GM18517 (cell line): Measurements from ENCODE around the gene ZNF654.
"Not testable (repeated sequence)": the region's sequence is repeated elsewhere in the genome, so short reads cannot be mapped to it uniquely, and the experiment has no call there.

ENCODE experiments used
- ATAC-seq: cut with Tn5 transposase; IDR thresholded peaks from one replicate; pipeline ENCODE4 v1.9.1; 2021; ENCODE audit warnings: mild to moderate bottlenecking, moderate library complexity; ENCODE audit not compliant: unreplicated experiment

The ZNF654 gene

DNA sequence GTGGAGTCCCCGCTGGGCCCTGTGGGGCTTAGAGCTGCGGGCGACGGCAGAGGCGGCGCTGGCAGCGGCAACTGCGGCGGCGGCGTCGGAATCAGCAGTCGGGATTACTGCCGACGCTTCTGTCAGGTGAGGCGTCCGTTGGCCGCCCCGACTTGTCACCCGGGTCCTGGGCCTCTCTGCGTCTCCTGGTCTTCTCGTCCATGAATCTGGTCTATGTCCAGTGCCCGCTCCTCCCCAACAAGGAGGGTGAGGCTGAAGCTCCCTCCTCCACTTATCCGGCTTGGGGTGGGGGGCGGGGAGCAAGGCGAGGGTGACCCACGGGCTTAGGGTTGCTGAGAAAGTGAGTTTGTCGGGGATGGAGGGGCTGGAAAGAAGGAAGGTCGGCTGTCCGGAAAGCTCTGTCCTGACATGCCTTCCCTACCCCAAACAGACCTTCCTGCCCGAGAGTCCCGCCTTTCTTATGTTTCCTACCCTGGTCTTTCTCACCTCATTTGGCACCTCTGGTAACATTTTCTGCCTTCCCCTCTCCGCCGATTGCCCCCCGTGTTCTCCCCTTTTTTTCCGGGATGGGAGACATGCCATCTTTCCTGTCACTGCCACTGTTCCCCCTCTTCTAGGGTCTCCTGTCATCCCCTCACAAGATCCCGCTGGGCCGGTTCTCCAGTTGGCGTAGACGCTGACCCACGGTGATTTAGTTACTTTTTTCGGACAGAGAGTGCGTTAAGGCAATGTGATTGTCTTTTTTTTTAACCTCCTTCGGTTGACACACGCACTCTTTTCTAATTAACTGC, 520 bp downstream of the ZNF654 start:
- peak; percentile 17 for ATAC-seq

DNA sequence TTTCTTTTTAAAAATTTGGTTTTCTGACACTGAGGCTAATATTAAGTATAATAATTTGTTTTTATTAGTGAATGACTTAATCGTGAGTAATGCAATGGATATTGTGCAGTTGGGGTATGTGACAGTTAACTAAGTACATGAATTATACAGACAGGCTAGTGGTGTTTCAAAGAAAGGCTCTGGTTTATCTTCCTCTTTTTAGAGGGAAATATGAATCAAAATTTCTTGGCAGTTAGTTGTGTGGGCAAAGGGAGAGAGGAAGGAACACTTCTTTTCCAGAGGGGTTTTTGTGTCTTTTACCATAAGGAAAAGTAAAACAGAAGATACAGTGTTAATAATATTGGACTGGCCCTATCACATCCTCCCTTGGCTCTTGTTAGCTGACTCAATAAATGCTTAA, 2.7 kb downstream of the ZNF654 start:
- no peak for ATAC-seq

GRCh38 chr3:88075072-88075471, 16.0 kb downstream of the ZNF654 start:
- no peak for ATAC-seq

DNA sequence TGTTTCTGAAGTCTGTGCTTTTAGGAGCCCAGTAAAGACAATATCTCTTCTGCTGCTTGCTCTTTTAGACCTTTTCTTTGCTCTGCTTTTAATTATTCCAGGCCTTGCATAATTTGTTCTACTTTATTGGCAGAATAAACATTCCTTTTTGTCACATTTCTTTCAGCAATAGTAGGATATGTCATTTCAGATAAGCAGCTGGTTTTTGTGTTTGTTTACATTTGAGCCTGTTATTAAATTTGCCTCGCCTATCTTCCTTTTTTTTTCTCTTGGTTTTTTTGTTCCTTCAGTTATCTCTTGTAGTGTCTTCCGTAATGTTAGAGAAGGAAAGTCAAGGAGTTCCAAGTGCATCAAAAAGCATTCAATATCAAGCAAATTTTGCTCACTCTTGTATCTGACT, 16.4 kb downstream of the ZNF654 start:
- no peak for ATAC-seq

GRCh38 chr3:88076712-88077111, 17.7 kb downstream of the ZNF654 start:
- no peak for ATAC-seq

DNA sequence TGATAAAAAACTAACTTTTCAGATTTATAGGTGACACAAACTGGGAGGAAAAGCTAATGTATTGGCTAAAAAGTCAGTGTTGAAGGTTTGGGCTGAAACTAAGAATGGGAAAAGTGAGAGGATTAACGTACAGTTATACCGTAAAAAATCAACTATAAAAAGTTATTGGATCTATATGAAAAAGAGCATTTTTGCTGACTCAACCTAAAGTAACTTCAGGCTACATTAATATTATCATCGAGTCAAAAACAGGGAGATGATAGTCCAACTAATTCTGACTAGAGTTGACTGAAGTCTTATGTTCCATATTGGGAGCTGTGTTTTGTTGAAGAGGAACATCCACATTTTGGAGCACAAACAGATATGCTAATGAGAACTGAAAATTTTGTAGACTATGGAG, 19.9 kb downstream of the ZNF654 start:
- no peak for ATAC-seq

DNA sequence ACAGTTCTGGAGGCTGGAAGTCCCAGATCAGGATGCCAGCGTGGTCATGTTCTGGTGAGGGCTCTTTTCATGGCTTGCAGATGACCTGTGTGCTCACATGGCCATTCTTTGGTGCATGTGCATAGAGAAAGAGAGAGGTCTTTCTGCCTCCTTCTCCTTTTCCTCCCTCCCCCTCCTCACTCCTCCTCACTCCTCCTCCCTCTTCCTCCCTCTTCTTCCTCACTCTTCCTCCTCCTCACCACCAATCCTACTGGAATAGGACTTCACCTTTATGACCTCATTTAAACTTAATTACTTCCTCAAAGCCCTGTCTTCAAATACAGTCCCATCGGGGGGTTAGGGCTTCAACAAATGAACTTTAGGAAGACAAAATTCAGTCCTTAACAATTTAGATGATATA, 23.8 kb downstream of the ZNF654 start:
- ATAC-seq, result no peak

DNA sequence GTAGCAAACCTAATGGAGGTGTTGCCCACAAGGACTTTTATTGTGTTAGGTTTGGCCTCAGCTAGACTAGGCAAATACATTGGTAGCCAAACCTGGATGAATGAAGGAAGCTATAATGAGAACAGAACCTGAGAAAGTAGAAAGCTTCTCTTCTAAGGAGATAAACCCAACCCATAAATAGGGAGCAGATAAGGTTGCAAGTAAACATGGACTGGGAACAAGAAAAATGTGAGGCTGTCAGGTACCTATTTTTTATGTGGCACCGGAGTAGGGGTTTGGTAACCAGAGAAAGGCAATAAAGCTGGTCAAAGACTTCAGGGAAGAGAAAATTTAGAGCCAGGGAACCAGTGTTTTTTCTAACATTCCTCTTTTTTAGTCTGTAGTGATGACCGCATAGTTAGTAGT, 25.0 kb downstream of the ZNF654 start:
- ATAC-seq, result no peak

- no peak for ATAC-seq
Observed at GRCh38 chr3:88090681-88091080, 31.6 kb downstream of the ZNF654 start.

- ATAC-seq, result no peak
Observed at GRCh38 chr3:88092270-88092669, 33.2 kb downstream of the ZNF654 start.

- no peak for ATAC-seq
Observed at GRCh38 chr3:88093266-88093665, 34.2 kb downstream of the ZNF654 start.

DNA sequence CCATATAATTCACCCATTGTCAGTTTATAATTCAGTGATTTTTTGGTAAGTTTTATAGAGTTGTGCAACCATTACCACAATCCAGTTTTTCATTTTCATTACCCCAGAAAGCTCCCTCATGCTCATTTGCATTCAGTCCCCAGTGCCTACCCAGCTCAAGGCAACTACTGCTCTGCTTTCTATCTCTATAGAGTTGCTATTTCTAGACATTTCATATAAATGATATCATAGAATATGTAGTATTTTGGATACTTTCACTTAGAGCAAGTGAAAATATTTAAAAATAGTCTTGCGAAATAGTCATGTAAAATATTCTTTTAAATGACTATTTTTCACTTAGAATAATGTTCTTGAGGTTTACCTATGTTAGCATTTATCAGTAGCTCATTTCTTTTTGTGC, 42.1 kb downstream of the ZNF654 start:
- peak; percentile 83 for ATAC-seq

- no peak for ATAC-seq
Observed at GRCh38 chr3:88105325-88105724, 46.3 kb downstream of the ZNF654 start.

DNA sequence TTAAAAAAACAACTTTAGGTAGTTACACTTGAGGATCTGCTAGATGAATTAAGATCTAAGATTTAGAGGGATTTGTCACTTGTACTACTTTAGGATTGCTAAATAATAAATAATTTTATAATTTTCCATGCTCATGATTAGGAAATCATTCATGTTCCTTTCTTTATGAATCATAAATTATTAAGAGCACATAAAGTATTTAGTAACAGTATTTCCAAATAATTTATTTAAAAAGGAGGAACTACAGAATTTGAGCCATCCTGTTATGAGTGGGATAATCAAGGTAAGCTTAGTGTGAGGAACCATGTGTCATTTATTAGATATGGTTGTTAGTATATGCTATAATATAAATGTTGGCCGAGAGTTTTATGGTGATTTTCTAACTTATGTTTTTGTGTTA, 53.2 kb downstream of the ZNF654 start:
- ATAC-seq, result no peak

DNA sequence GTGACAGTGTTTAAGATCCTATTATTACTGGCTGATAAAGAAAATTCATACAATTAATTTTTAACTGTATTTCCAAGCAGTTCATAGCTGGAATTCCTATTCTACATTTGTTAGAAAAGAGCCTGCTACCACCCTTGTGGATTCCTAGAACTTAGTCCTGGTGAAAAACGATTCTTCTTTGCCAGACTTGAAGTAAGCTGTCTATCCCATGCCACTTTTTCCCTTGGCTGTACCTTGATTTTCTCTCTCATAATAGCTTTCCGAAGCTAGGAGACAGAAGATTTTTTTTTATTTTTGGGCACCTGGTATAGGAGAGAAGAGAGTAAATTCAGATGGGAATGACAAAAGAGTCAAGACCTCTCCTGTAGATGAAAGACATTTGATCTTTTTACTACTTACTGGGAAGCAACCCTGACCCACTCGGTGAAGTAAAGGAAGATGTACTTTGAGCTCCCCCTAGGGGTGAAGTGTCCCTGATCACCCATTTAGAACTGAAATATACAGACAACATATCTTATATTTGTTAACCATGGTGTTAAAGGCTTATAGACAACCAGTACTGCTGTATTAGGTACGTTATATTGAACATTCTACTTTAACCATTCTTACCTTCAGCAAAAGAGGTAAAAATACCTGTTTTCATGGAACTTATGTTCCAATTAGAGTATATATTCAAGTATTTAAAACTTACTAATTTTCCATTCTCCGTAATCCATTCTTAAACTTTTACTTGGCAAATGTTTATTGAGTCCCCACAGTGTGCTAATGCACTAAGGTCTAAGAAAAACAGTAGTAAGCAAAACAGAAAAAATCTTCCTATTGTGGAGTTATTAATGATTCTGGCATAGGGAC, 54.5 kb downstream of the ZNF654 start:
- peak; percentile 95 for ATAC-seq

DNA sequence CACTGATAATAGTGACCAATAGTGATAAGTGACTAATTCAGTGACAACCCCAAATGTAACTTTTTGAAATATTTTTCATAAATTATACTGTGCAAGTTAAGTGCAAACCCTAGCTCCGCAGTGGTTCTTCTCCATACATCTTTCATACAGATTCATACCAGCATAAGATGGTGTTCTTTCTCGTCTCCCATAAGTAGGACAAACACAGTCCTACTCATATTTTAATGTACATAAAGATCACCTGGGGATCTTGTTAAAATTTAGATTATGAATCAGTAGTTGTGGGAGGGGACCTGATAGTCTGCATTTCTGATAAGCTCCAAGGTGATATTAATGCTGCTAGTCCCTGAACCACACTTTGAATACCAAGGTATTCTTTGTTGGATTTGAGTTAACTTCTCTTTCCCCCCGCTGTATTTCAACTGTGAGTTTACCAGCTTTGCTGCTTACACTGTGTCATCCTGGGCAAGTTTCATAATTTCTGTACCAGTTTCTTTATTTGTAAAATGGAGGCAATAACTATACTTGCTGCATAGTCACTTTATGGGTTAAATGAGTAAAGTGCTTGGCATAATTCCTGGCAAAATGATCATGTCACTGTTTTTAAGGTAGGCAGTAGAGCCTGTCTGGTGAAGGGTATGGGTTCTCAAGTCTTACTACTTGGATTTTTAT, 56.0 kb downstream of the ZNF654 start:
- no peak for ATAC-seq

DNA sequence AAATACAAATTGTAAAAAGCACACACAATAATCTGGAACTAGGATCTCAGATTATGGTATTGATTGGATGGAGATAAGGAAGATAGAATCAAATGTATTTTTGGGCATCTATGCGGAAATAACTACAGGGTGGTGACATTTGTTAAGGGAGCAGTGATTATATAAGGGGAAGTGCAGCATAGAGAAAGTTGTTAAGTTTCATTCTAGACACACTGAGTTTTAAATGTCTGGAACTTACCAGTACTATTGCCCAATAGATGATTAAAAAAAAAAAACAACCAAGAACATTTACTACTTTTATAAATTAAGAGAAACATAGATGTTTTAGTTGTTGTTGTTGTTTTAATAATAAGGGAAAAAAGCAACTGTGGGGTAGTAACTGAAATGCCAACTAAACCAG, 58.6 kb downstream of the ZNF654 start:
- no peak for ATAC-seq

DNA sequence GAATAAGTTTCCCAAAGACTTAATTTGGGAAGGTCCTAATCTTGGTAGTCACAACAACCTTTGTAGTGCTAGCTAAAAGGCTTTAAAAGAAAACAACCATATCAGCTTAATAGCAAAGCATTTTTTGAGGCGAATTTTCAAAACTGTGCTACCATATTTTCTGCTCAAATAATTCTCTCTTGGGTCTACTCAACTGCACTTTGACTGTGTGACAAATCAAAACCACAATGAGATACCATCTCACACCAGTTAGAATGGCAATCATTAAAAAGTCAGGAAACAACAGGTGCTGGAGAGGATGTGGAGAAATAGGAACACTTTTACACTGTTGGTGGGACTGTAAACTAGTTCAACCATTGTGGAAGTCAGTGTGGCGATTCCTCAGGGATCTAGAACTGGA, 59.5 kb downstream of the ZNF654 start:
- not testable (repeated sequence) for ATAC-seq

DNA sequence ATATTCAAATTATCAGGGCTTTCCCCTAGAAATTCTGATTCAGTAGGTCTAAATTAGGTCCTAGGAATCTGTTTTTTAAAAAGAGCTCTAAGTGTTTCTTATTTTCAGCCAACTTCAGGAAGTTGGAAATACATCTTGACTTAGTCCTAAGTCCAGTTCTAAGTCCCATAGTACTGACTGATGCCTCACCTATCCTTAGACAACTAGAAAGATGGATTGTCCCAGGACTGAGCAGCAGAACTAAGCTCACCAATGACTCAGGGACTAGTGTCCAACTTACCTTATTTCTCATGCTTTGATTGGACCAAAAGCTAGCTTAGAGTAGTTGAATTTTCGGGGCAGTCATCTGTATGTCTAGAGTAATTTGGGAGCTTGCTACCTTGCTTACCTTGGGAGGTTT, 64.5 kb downstream of the ZNF654 start:
- ATAC-seq, result no peak

DNA sequence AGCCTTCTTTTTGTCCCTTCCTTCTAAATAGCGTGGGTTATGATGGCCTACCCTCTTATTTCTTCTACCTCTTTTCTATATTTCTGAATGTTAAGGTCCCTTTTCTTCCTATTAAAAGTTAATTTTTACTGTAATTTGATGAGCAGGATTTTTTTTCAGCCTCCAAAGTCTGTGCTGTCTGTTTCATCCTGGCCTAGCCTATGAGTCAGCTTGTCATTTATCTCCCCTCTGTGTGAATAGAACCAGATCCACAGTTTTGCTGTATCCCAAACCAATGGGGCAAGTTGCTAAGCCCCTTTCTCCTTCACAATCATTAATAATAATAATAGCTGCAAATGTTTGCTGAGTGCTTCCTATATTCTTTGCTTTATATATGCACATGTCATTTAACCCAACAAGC, 72.6 kb downstream of the ZNF654 start:
- ATAC-seq, result no peak

DNA sequence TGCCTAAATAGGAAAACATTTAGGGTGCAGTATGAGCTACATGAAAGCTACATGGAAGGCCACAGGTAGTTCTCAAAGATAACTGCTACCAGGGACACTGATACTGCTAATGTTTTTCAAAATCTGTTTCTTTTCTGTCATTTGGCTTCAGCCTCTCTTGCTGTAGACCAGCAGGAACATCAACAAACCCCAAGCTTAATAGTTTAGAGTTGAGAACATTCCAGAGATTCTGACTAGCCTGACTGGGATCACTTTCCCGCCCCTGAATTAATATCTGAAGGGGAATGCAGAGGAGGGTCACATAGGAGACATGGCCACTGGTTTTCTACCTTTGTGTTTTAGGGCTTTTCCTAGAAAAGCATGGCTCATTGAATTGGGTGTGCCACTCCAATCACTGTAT, 73.8 kb downstream of the ZNF654 start:
- no peak for ATAC-seq
